Activated T-cell treated with anti-CD3 and anti-CD28 coated beads, Interleukin-2, amount 50 U/mL, for 24 hours (primary cell): ENCODE data around the gene GRAMD2B.

Source experiments
- DNase-seq: peaks from one replicate; pipeline ENCODE4 v3.0.0-alpha.2; 2020
- H3K27ac Mint-ChIP-seq: 2 replicates; pipeline ENCODE4 v1.8.0; 2020; ENCODE audit warnings: mild to moderate bottlenecking, mixed read lengths
- H3K27me3 Mint-ChIP-seq: 2 replicates; pipeline ENCODE4 v1.8.0; 2020; ENCODE audit warnings: mixed read lengths
- H3K36me3 Mint-ChIP-seq: 2 replicates; pipeline ENCODE4 v1.8.0; 2020; ENCODE audit warnings: low read depth, mixed read lengths
- H3K4me1 Mint-ChIP-seq: 2 replicates; pipeline ENCODE4 v1.8.0; 2020; ENCODE audit warnings: low read depth, mixed read lengths
- H3K4me3 Mint-ChIP-seq: 2 replicates; pipeline ENCODE4 v1.8.0; 2020; ENCODE audit warnings: mild to moderate bottlenecking, moderate library complexity, mixed read lengths
- H3K9me3 Mint-ChIP-seq: 2 replicates; pipeline ENCODE4 v1.8.0; 2020; ENCODE audit warnings: mixed read lengths

Gene GRAMD2B

GRCh38 chr5:126527158-126527557 lies 103.9 kb downstream of the GRAMD2B start:
- Mint-ChIP-seq H3K4me1 (no peaks in the 10 kb centered on the region), H3K4me3 (no peak overlapping the region), H3K9me3 (no peaks in the 10 kb centered on the region), H3K27me3 (no peaks in the 10 kb centered on the region), H3K27ac (no peak overlapping the region), H3K36me3 (no peaks in the 10 kb centered on the region)
- DNase-seq: no peak

GRCh38 chr5:126527892-126528291 lies 104.7 kb downstream of the GRAMD2B start:
- no peak overlapping the region for H3K27ac Mint-ChIP-seq
- no peak overlapping the region for H3K4me3 Mint-ChIP-seq
- no peaks in the 10 kb centered on the region for H3K27me3 Mint-ChIP-seq
- no peaks in the 10 kb centered on the region for H3K4me1 Mint-ChIP-seq
- H3K36me3 Mint-ChIP-seq: no peaks in the 10 kb centered on the region
- H3K9me3 Mint-ChIP-seq: no peaks in the 10 kb centered on the region
- no peak for DNase-seq

- no peak overlapping the region for H3K27ac Mint-ChIP-seq
Observed at GRCh38 chr5:126531543-126532120, 108.4 kb downstream of the GRAMD2B start.

GRCh38 chr5:126534553-126534952 lies 111.3 kb downstream of the GRAMD2B start:
- DNase-seq: no peak
- Mint-ChIP-seq H3K9me3 (no peaks in the 10 kb centered on the region), H3K4me1 (no peaks in the 10 kb centered on the region)

More at GRCh38 chr5:126531543-126532120, 108.4 kb downstream of the GRAMD2B start:
- no peak for DNase-seq
- Mint-ChIP-seq H3K4me1 (no peaks in the 10 kb centered on the region), H3K4me3 (no peak overlapping the region), H3K36me3 (no peaks in the 10 kb centered on the region), H3K9me3 (no peaks in the 10 kb centered on the region), H3K27me3 (no peaks in the 10 kb centered on the region)

GRCh38 chr5:126535856-126536545 lies 112.8 kb downstream of the GRAMD2B start:
- Mint-ChIP-seq H3K9me3 (no peaks in the 10 kb centered on the region), H3K36me3 (no peaks in the 10 kb centered on the region), H3K4me3 (no peak overlapping the region), H3K27me3 (no peaks in the 10 kb centered on the region), H3K4me1 (no peaks in the 10 kb centered on the region), H3K27ac (no peak overlapping the region)
- no peak for DNase-seq

More at GRCh38 chr5:126534553-126534952, 111.3 kb downstream of the GRAMD2B start:
- H3K27ac Mint-ChIP-seq: no peak overlapping the region
- H3K4me3 Mint-ChIP-seq: no peak overlapping the region
- no peaks in the 10 kb centered on the region for H3K27me3 Mint-ChIP-seq
- no peaks in the 10 kb centered on the region for H3K36me3 Mint-ChIP-seq

GRCh38 chr5:126536874-126537273 lies 113.7 kb downstream of the GRAMD2B start:
- Mint-ChIP-seq H3K36me3 (no peaks in the 10 kb centered on the region), H3K4me3 (no peak overlapping the region), H3K27me3 (no peaks in the 10 kb centered on the region), H3K9me3 (no peaks in the 10 kb centered on the region), H3K27ac (no peak overlapping the region), H3K4me1 (no peaks in the 10 kb centered on the region)
- DNase-seq: no peak

GRCh38 chr5:126538579-126538978 lies 115.4 kb downstream of the GRAMD2B start:
- Mint-ChIP-seq H3K27me3 (no peaks in the 10 kb centered on the region), H3K4me3 (no peak overlapping the region), H3K9me3 (no peaks in the 10 kb centered on the region), H3K27ac (no peak overlapping the region), H3K4me1 (no peaks in the 10 kb centered on the region), H3K36me3 (no peaks in the 10 kb centered on the region)
- DNase-seq: no peak

- H3K36me3 Mint-ChIP-seq: no peaks in the 10 kb centered on the region
- no peak overlapping the region for H3K4me3 Mint-ChIP-seq
- no peak overlapping the region for H3K27ac Mint-ChIP-seq
- no peaks in the 10 kb centered on the region for H3K27me3 Mint-ChIP-seq
- H3K4me1 Mint-ChIP-seq: no peaks in the 10 kb centered on the region
- H3K9me3 Mint-ChIP-seq: no peaks in the 10 kb centered on the region
- DNase-seq: no peak
Observed at GRCh38 chr5:126540631-126541030, 117.4 kb downstream of the GRAMD2B start.

- no peaks in the 10 kb centered on the region for H3K4me1 Mint-ChIP-seq
- H3K27me3 Mint-ChIP-seq: no peaks in the 10 kb centered on the region
- DNase-seq: no peak
- no peaks in the 10 kb centered on the region for H3K36me3 Mint-ChIP-seq
- no peaks in the 10 kb centered on the region for H3K9me3 Mint-ChIP-seq
- H3K27ac Mint-ChIP-seq: no peak overlapping the region
- H3K4me3 Mint-ChIP-seq: no peak overlapping the region
Observed at GRCh38 chr5:126542441-126542840, 119.2 kb downstream of the GRAMD2B start.

- Mint-ChIP-seq H3K27ac (no peak overlapping the region), H3K27me3 (no peaks in the 10 kb centered on the region), H3K4me1 (no peaks in the 10 kb centered on the region), H3K4me3 (no peak overlapping the region), H3K36me3 (no peaks in the 10 kb centered on the region), H3K9me3 (no peaks in the 10 kb centered on the region)
- no peak for DNase-seq
Observed at GRCh38 chr5:126543009-126543408, 119.8 kb downstream of the GRAMD2B start.

- no peaks in the 10 kb centered on the region for H3K36me3 Mint-ChIP-seq
- no peaks in the 10 kb centered on the region for H3K9me3 Mint-ChIP-seq
- H3K4me1 Mint-ChIP-seq: no peaks in the 10 kb centered on the region
- H3K27me3 Mint-ChIP-seq: no peaks in the 10 kb centered on the region
- H3K4me3 Mint-ChIP-seq: no peak overlapping the region
- DNase-seq: no peak
- no peak overlapping the region for H3K27ac Mint-ChIP-seq
Observed at GRCh38 chr5:126543660-126544059, 120.5 kb downstream of the GRAMD2B start.
